GM12865 (cell line): Measurements from ENCODE around the gene PIEZO1.

Source experiments
- DNase-seq: peaks from one replicate; pipeline ENCODE4 v3.0.0; 2010; ENCODE audit warnings: low read depth
- H3K4me3 ChIP-seq: 2 replicates; pipeline ENCODE4 v1.5.1; 2011; ENCODE audit warnings: mild to moderate bottlenecking, low read depth, low read length, control low read depth
- TF ChIP-seq, protein P1 (sequence below): IDR thresholded peaks from 2 replicates; pipeline ENCODE4 v1.5.1; 2011; ENCODE audit warnings: low read length, control low read depth, low read depth, inconsistent platforms; ENCODE audit not compliant: insufficient read depth; ENCODE audit errors: missing control alignments

The PIEZO1 gene

DNA sequence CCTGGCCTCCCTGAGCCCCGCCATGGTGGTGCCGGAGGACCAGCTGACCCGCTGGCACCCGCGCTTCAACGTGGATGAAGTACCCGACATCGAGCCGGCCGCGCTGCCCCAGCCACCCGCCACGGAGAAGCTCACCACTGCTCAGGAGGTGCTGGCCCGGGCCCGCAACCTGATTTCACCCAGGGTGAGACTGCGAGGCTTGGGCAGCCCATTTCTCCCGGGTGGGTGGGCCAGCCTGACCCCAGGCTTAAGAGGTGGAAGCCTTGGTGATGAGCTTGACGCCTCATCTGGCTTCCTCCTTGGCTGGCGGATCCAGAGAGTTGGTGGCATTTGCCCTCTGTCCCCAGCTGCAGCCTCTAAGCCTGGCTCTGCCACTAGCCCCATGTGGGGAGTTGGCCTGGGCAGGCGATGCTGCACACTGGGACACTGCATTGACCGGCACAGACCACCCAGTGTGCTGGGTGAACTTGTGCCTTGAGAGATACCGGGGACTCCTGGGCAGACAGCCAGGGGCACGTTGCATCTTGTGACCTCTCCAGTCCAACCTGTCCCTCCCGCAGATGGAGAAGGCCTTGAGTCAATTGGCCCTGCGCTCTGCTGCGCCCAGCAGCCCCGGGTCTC lies 21.6 kb upstream of the PIEZO1 start:
- no peak overlapping the region for H3K4me3 ChIP-seq
- TF ChIP-seq, protein P1, sequence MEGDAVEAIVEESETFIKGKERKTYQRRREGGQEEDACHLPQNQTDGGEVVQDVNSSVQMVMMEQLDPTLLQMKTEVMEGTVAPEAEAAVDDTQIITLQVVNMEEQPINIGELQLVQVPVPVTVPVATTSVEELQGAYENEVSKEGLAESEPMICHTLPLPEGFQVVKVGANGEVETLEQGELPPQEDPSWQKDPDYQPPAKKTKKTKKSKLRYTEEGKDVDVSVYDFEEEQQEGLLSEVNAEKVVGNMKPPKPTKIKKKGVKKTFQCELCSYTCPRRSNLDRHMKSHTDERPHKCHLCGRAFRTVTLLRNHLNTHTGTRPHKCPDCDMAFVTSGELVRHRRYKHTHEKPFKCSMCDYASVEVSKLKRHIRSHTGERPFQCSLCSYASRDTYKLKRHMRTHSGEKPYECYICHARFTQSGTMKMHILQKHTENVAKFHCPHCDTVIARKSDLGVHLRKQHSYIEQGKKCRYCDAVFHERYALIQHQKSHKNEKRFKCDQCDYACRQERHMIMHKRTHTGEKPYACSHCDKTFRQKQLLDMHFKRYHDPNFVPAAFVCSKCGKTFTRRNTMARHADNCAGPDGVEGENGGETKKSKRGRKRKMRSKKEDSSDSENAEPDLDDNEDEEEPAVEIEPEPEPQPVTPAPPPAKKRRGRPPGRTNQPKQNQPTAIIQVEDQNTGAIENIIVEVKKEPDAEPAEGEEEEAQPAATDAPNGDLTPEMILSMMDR: no peak
- no peak for DNase-seq

GRCh38 chr16:88805887-88806393 lies 20.9 kb upstream of the PIEZO1 start:
- TF ChIP-seq, protein P1: no peak
- H3K4me3 ChIP-seq: no peak overlapping the region
- no peak for DNase-seq

GRCh38 chr16:88805340-88805715 lies 20.3 kb upstream of the PIEZO1 start:
- H3K4me3 ChIP-seq: peak overlapping the region; percentile 64
- DNase-seq: no peak
- TF ChIP-seq, protein P1: no peak

DNA sequence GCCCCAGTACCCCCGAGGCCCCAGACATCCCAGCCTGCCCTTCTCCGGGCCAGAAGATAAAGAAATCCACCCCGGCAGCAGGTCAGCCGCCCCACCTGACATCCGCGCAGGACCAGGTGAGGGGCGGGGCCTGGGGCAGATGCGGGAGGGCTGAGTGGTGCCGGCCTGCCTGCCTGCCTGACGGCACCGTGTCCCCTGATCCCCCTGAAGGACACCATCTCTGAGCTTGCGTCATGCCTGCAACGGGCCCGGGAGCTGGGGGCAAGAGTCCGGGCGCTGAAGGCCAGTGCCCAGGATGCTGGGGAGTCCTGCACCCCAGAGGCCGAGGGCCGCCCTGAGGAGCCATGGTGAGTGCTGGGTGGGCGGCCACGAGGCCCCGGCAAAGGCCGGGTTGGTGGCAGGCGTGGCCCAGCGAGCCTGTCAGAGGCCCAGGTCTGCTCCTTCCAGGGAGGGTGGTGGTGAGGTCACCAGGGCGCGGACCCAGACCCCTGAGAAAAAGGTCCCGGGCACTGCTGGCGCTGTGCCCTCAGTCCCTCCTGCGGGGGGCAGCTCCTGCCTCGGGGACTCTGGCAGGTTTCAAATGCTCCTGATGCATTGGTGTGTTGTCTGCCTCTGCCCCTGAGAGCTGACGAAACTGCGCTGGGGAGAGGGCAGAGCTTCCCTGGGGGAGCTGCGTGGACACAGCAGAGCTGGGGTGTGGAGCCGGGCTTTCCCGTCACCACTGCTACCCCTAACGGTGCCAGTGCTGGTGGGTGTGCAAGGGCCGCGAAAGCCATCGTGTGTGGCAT lies 19.7 kb upstream of the PIEZO1 start:
- DNase-seq: peak; percentile 65
- H3K4me3 ChIP-seq: peak overlapping the region; percentile 64

DNA sequence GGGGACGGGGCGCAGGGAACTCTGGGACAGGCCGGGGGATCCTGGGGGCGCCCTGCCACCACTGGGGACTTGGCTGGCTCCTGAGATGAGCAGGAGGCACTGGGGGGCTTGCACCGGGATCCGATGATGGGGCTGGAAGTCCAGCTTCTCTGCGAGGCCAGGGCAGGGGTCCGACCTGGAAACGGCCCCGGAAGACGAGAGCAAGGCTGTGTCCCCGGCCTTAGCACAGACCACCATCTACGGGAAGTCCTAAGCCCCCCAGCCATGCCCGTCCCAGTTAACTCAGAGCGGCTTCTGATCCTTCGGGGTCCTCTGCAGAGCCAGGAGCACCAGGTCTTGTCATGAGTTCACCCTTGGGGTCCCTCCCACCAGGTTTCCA lies 19.1 kb upstream of the PIEZO1 start:
- H3K4me3 ChIP-seq: peak overlapping the region; percentile 64
- TF ChIP-seq, protein P1: no peak
- no peak for DNase-seq

More for the DNA sequence above, 19.7 kb upstream of the PIEZO1 start:
- TF ChIP-seq, protein P1: no peak

- peak within 1 kb of the TSS; percentile 64 for H3K4me3 ChIP-seq
- TF ChIP-seq, protein P1: no peak
- peak; percentile 89 for DNase-seq
Measured at GRCh38 chr16:88803264-88803987, 18.4 kb upstream of the PIEZO1 start, which contains the start of gene CDT1. TSS of gene CDT1 (plus strand) at chr16:88803789. CDS start at chr16:88803832, 43 bp downstream.
